Muscle layer of duodenum (tissue), 2 donors: ENCODE data around the gene MTMR10.

Experiments used
- H3K27ac ChIP-seq: one replicate; pipeline ENCODE4 v1.7.0; 2013; ENCODE audit warnings: mild to moderate bottlenecking, low read length
- H3K27me3 ChIP-seq: one replicate; pipeline ENCODE4 v1.7.0; 2013; ENCODE audit warnings: low read depth, mild to moderate bottlenecking, control low read depth, low read length
- H3K36me3 ChIP-seq, 2 donors: one replicate each; pipeline ENCODE4 v1.7.0; 2013; ENCODE audit warnings: low read length in 2 of 2, control low read depth in 1 of 2, mild to moderate bottlenecking in 1 of 2; ENCODE audit not compliant: insufficient read depth in 2 of 2, control insufficient read depth in 1 of 2
- H3K4me1 ChIP-seq, 2 donors: one replicate each; pipeline ENCODE4 v1.7.0; 2013; ENCODE audit warnings: low read length in 2 of 2, mild to moderate bottlenecking in 2 of 2, control low read depth in 1 of 2, moderate library complexity in 1 of 2; ENCODE audit not compliant: insufficient read depth in 2 of 2, control insufficient read depth in 1 of 2
- H3K4me3 ChIP-seq, 2 donors: one replicate each; pipeline ENCODE4 v1.7.0; 2013; ENCODE audit warnings: low read length in 2 of 2, low read depth in 1 of 2, mild to moderate bottlenecking in 1 of 2
- H3K9me3 ChIP-seq, 2 donors: one replicate each; pipeline ENCODE4 v1.7.0; 2013; ENCODE audit warnings: low read length in 2 of 2, control low read depth in 1 of 2, mild to moderate bottlenecking in 1 of 2; ENCODE audit not compliant: control insufficient read depth in 1 of 2
- donor health status: healthy.

The MTMR10 gene

GRCh38 chr15:31010036-31010435, 18.6 kb upstream of the MTMR10 start:
- Histone ChIP-seq H3K4me3 (no peak overlapping the region), H3K9me3 (peaks cover 8 to 18% of the 10 kb centered on the region in 2 donors), H3K27ac (no peak overlapping the region), H3K36me3 (no peaks in the 10 kb centered on the region), H3K4me1 (no peaks in the 10 kb centered on the region), H3K27me3 (no peaks in the 10 kb centered on the region)

- Histone ChIP-seq H3K9me3 (no peaks in the 10 kb centered on the region), H3K27ac (no peak overlapping the region), H3K4me1 (no peaks in the 10 kb centered on the region), H3K4me3 (no peak overlapping the region), H3K36me3 (no peaks in the 10 kb centered on the region), H3K27me3 (no peaks in the 10 kb centered on the region)
These were observed 14.2 kb upstream of the MTMR10 start for GRCh38 chr15:31005660-31006059.

GRCh38 chr15:31004220-31004733, 12.8 kb upstream of the MTMR10 start:
- no peak overlapping the region for H3K27ac ChIP-seq
- no peaks in the 10 kb centered on the region for H3K4me1 ChIP-seq

GRCh38 chr15:31001702-31002101, 10.3 kb upstream of the MTMR10 start:
- Histone ChIP-seq H3K27me3 (no peaks in the 10 kb centered on the region), H3K36me3 (no peaks in the 10 kb centered on the region), H3K27ac (no peak overlapping the region), H3K4me3 (no peak overlapping the region), H3K9me3 (no peaks in the 10 kb centered on the region), H3K4me1 (no peaks in the 10 kb centered on the region)

More at GRCh38 chr15:31004220-31004733, 12.8 kb upstream of the MTMR10 start:
- Histone ChIP-seq H3K27me3 (no peaks in the 10 kb centered on the region), H3K9me3 (no peaks in the 10 kb centered on the region), H3K36me3 (no peaks in the 10 kb centered on the region), H3K4me3 (no peak overlapping the region)

- Histone ChIP-seq H3K27me3 (no peaks in the 10 kb centered on the region), H3K27ac (no peak overlapping the region), H3K4me1 (no peaks in the 10 kb centered on the region), H3K36me3 (no peaks in the 10 kb centered on the region), H3K9me3 (no peaks in the 10 kb centered on the region), H3K4me3 (no peak overlapping the region)
These were observed 8.3 kb upstream of the MTMR10 start for GRCh38 chr15:30999729-31000128.

- H3K27me3 ChIP-seq: no peaks in the 10 kb centered on the region
- H3K4me3 ChIP-seq: no peak overlapping the region
- H3K36me3 ChIP-seq: no peaks in the 10 kb centered on the region
- no peaks in the 10 kb centered on the region for H3K9me3 ChIP-seq
- H3K27ac ChIP-seq: no peak overlapping the region
- H3K4me1 ChIP-seq: no peaks in the 10 kb centered on the region
These were observed 5.8 kb upstream of the MTMR10 start for GRCh38 chr15:30997270-30997669.

- H3K9me3 ChIP-seq: no peaks in the 10 kb centered on the region
- H3K27me3 ChIP-seq: no peaks in the 10 kb centered on the region
- H3K27ac ChIP-seq: peak overlapping the region; percentile 63
- H3K4me3 ChIP-seq: peak overlapping the region; percentile 78 to 98
- peaks cover 5 to 23% of the 10 kb centered on the region in 2 donors for H3K4me1 ChIP-seq
- H3K36me3 ChIP-seq: peaks cover 0 to 3% of the 10 kb centered on the region in 2 donors
These were observed 929 bp upstream of the MTMR10 start for GRCh38 chr15:30992249-30992864.

GRCh38 chr15:30990446-30991254, 778 bp downstream of the MTMR10 start:
- Histone ChIP-seq H3K9me3 (no peaks in the 10 kb centered on the region), H3K36me3 (peaks cover 0 to 10% of the 10 kb centered on the region in 2 donors), H3K27me3 (no peaks in the 10 kb centered on the region), H3K4me3 (peak overlapping the region; percentile 76 to 98), H3K27ac (peak overlapping the region; percentile 92), H3K4me1 (peaks cover 5 to 25% of the 10 kb centered on the region in 2 donors)

GRCh38 chr15:30990036-30990435, 1.4 kb downstream of the MTMR10 start:
- Histone ChIP-seq H3K27ac (peak overlapping the region; percentile 92), H3K4me1 (peaks cover 11 to 31% of the 10 kb centered on the region in 2 donors), H3K9me3 (no peaks in the 10 kb centered on the region), H3K4me3 (peak overlapping the region; percentile 76 to 98), H3K36me3 (peaks cover 0 to 10% of the 10 kb centered on the region in 2 donors), H3K27me3 (no peaks in the 10 kb centered on the region)

GRCh38 chr15:30985081-30985531, 6.3 kb downstream of the MTMR10 start:
- peaks cover 12 to 43% of the 10 kb centered on the region in 2 donors for H3K4me1 ChIP-seq
- H3K4me3 ChIP-seq: peak overlapping the region; percentile 14 to 27
- peaks cover 3 to 19% of the 10 kb centered on the region in 2 donors for H3K36me3 ChIP-seq
- no peak overlapping the region for H3K27ac ChIP-seq
- H3K27me3 ChIP-seq: no peaks in the 10 kb centered on the region
- no peaks in the 10 kb centered on the region for H3K9me3 ChIP-seq

GRCh38 chr15:30984542-30984941, 6.9 kb downstream of the MTMR10 start:
- Histone ChIP-seq H3K4me3 (peak overlapping the region in 1 of 2 donors; percentile 14), H3K27ac (no peak overlapping the region), H3K4me1 (peaks cover 10 to 43% of the 10 kb centered on the region in 2 donors), H3K9me3 (no peaks in the 10 kb centered on the region), H3K27me3 (no peaks in the 10 kb centered on the region), H3K36me3 (peaks cover 8 to 19% of the 10 kb centered on the region in 2 donors)
